ENCODE results near the gene MRPL17. TPM values are rescaled to one million over a fixed set of nuclear protein-coding genes. Genes with fewer than 3 reads are reported as not detected.
A peak's percentile ranks its signal among the peaks of the same experiment; 100 is the strongest.

Gene MRPL17
- total RNA-seq, 6 experiments from 2014 or later = 79.5 to 111 (median 89.4) TPM

GRCh38 chr11:6635082-6635932 is 47.8 kb downstream of the MRPL17 start:
- H3K36me3 Mint-ChIP-seq (ENCODE audit: low read depth) = no peaks in the 10 kb centered on the region
- DNase-seq = no peak
- no peak overlapping the region for H3K27ac Mint-ChIP-seq
- TF ChIP-seq CTCF (IDR thresholded peaks at IDR 0.05) = no peak
- H3K9me3 Mint-ChIP-seq = no peaks in the 10 kb centered on the region
- no peaks in the 10 kb centered on the region for H3K27me3 Mint-ChIP-seq (ENCODE audit: insufficient read depth)
- H3K4me1 Mint-ChIP-seq (ENCODE audit: low read depth) = no peaks in the 10 kb centered on the region
- H3K4me3 Mint-ChIP-seq = no peak overlapping the region

- H3K27ac Mint-ChIP-seq = peak overlapping the region; percentile 8; the same call in 1 of the 2 replicates
- H3K4me1 Mint-ChIP-seq (ENCODE audit: low read depth) = no peaks in the 10 kb centered on the region
- TF ChIP-seq CTCF (IDR thresholded peaks at IDR 0.05) = no peak
- H3K4me3 Mint-ChIP-seq = no peak overlapping the region
- H3K36me3 Mint-ChIP-seq (ENCODE audit: low read depth) = no peaks in the 10 kb centered on the region
- H3K9me3 Mint-ChIP-seq = no peaks in the 10 kb centered on the region
- no peak for DNase-seq
- H3K27me3 Mint-ChIP-seq (ENCODE audit: insufficient read depth) = no peaks in the 10 kb centered on the region
These were observed 48.6 kb downstream of the MRPL17 start for GRCh38 chr11:6634534-6634933.

GRCh38 chr11:6633422-6634408 is 49.4 kb downstream of the MRPL17 start:
- no peak overlapping the region for H3K27ac Mint-ChIP-seq
- H3K4me3 Mint-ChIP-seq = no peak overlapping the region
- TF ChIP-seq CTCF (IDR thresholded peaks at IDR 0.05) = no peak
- H3K27me3 Mint-ChIP-seq (ENCODE audit: insufficient read depth) = no peaks in the 10 kb centered on the region
- H3K4me1 Mint-ChIP-seq (ENCODE audit: low read depth) = no peaks in the 10 kb centered on the region
- DNase-seq = no peak
- no peaks in the 10 kb centered on the region for H3K9me3 Mint-ChIP-seq
- no peaks in the 10 kb centered on the region for H3K36me3 Mint-ChIP-seq (ENCODE audit: low read depth)

- Mint-ChIP-seq H3K36me3 (ENCODE audit: low read depth) (no peaks in the 10 kb centered on the region), H3K9me3 (no peaks in the 10 kb centered on the region), H3K27me3 (ENCODE audit: insufficient read depth) (no peaks in the 10 kb centered on the region), H3K4me3 (no peak overlapping the region), H3K4me1 (ENCODE audit: low read depth) (no peaks in the 10 kb centered on the region), H3K27ac (no peak overlapping the region)
- no peak for TF ChIP-seq CTCF (IDR thresholded peaks at IDR 0.05)
- DNase-seq = no peak
These were observed 50.7 kb downstream of the MRPL17 start for GRCh38 chr11:6632116-6633073.
